ENCODE data around the gene BBX.

DNA sequence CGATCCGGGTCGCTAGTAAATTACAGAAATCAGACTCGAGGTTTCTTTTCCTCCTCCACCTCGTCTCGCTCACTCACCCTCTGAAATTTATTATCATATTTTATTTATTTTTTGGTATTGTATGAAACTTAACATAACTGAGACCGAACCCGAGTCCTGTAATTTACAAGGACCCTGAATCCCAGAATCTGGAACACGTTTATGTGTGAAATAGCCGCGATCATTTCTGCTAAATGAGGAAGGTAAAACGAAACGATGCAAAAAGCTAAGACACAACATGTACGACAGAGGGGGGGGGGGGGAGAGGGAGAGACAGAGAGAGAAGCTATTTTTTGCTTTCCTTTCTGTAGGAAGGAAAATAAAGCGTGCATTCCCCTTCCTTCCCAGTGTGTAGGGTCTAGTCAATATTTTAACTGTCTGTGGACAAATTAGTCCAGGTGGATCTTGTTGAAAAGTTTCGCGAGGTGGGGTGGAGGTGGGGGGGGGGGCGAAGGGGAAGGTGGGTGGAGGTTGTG, 1.6 kb downstream of the BBX start:
- TF ChIP-seq, protein P1, sequence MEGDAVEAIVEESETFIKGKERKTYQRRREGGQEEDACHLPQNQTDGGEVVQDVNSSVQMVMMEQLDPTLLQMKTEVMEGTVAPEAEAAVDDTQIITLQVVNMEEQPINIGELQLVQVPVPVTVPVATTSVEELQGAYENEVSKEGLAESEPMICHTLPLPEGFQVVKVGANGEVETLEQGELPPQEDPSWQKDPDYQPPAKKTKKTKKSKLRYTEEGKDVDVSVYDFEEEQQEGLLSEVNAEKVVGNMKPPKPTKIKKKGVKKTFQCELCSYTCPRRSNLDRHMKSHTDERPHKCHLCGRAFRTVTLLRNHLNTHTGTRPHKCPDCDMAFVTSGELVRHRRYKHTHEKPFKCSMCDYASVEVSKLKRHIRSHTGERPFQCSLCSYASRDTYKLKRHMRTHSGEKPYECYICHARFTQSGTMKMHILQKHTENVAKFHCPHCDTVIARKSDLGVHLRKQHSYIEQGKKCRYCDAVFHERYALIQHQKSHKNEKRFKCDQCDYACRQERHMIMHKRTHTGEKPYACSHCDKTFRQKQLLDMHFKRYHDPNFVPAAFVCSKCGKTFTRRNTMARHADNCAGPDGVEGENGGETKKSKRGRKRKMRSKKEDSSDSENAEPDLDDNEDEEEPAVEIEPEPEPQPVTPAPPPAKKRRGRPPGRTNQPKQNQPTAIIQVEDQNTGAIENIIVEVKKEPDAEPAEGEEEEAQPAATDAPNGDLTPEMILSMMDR (IDR thresholded peaks at IDR 0.05; ENCODE audit: poor library complexity, severe bottlenecking), result no peak
- TF ChIP-seq EZH2 (IDR thresholded peaks at IDR 0.05; ENCODE audit: borderline replicate concordance, insufficient read depth, low read length, poor library complexity, severe bottlenecking), result no peak
- TF ChIP-seq TAF1 (IDR thresholded peaks at IDR 0.05; ENCODE audit: low read depth), result no peak
- TF ChIP-seq, protein P2, sequence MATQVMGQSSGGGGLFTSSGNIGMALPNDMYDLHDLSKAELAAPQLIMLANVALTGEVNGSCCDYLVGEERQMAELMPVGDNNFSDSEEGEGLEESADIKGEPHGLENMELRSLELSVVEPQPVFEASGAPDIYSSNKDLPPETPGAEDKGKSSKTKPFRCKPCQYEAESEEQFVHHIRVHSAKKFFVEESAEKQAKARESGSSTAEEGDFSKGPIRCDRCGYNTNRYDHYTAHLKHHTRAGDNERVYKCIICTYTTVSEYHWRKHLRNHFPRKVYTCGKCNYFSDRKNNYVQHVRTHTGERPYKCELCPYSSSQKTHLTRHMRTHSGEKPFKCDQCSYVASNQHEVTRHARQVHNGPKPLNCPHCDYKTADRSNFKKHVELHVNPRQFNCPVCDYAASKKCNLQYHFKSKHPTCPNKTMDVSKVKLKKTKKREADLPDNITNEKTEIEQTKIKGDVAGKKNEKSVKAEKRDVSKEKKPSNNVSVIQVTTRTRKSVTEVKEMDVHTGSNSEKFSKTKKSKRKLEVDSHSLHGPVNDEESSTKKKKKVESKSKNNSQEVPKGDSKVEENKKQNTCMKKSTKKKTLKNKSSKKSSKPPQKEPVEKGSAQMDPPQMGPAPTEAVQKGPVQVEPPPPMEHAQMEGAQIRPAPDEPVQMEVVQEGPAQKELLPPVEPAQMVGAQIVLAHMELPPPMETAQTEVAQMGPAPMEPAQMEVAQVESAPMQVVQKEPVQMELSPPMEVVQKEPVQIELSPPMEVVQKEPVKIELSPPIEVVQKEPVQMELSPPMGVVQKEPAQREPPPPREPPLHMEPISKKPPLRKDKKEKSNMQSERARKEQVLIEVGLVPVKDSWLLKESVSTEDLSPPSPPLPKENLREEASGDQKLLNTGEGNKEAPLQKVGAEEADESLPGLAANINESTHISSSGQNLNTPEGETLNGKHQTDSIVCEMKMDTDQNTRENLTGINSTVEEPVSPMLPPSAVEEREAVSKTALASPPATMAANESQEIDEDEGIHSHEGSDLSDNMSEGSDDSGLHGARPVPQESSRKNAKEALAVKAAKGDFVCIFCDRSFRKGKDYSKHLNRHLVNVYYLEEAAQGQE (IDR thresholded peaks at IDR 0.05; ENCODE audit: borderline replicate concordance), result no peak
- TF ChIP-seq EP300 (conservative IDR thresholded peaks at IDR 0.05; ENCODE audit: poor library complexity, severe bottlenecking), result no peak
- TF ChIP-seq POLR2AphosphoS5 (IDR thresholded peaks at IDR 0.05), result no peak
- no peak for TF ChIP-seq RAD21 (conservative IDR thresholded peaks at IDR 0.05)
- no peak for TF ChIP-seq SMC3 (conservative IDR thresholded peaks at IDR 0.05; ENCODE audit: poor library complexity)

Measured in neural cell (in vitro differentiated cells).